ENCODE measurements around the gene STAG1. TPM values are rescaled to one million over a fixed set of nuclear protein-coding genes. Genes with fewer than 3 reads are reported as not detected.

The STAG1 gene
- total RNA-seq, 1 donor from 2014 or later: 24.1 TPM

DNA sequence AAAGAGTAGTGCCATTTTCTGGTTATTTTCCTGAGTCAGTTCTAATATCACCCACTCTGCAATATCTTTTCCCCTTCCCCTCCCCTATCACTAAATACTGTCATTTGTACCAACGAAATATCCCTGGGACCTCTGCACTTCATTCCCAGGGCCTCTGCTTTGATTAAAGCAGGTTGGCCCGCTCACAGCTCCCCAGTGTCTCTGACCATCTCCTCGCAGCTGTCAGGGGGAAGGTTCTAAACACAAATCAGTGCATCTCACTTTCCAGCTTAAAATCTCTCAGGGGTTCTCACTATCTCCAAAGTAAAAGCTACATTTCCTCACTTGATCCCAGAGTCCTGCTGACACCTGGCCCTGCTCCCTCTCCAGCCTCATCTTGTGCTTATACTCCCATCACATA, 38.6 kb upstream of the STAG1 start:
- Mint-ChIP-seq H3K27me3 (ENCODE audit: low read depth, unreplicated experiment) (peaks cover 7% of the 10 kb centered on the region), H3K27ac (ENCODE audit: unreplicated experiment) (no peak overlapping the region), H3K4me3 (ENCODE audit: unreplicated experiment) (no peak overlapping the region), H3K4me1 (ENCODE audit: low read depth, unreplicated experiment) (peaks cover 15% of the 10 kb centered on the region), H3K9me3 (ENCODE audit: unreplicated experiment) (no peaks in the 10 kb centered on the region), H3K36me3 (ENCODE audit: low read depth, unreplicated experiment) (no peaks in the 10 kb centered on the region)
- Histone ChIP-seq H3K4me3 (ENCODE audit: insufficient read depth, low read depth, low read length) (no peak overlapping the region), H3K9me3 (ENCODE audit: insufficient read depth, low read depth, low read length) (no peaks in the 10 kb centered on the region), H3K79me2 (ENCODE audit: insufficient read depth, low read length) (no peaks in the 10 kb centered on the region), H4K20me1 (ENCODE audit: insufficient read depth, low read length) (no peaks in the 10 kb centered on the region), H3K4me2 (ENCODE audit: low read length) (no peak overlapping the region), H3K36me3 (ENCODE audit: insufficient read depth, low read length) (no peaks in the 10 kb centered on the region), H3K27me3 (ENCODE audit: insufficient read depth, low read length) (no peaks in the 10 kb centered on the region), H3K27ac (ENCODE audit: low read depth, low read length) (no peak overlapping the region), H3K9ac (ENCODE audit: low read length) (no peak overlapping the region), H3K4me1 (ENCODE audit: insufficient read depth, low read length) (peaks cover 8% of the 10 kb centered on the region), H2AFZ (ENCODE audit: low read depth, low read length) (no peak overlapping the region)
- no peak for TF ChIP-seq CTCF (IDR thresholded peaks at IDR 0.05; ENCODE audit: insufficient read depth, low read depth, low read length)
- no peak for TF ChIP-seq EZH2 (IDR thresholded peaks at IDR 0.05; ENCODE audit: insufficient read depth, low read length)
- DNase-seq (ENCODE audit: low read depth) (no peak), FAIRE-seq (no peak)

DNA sequence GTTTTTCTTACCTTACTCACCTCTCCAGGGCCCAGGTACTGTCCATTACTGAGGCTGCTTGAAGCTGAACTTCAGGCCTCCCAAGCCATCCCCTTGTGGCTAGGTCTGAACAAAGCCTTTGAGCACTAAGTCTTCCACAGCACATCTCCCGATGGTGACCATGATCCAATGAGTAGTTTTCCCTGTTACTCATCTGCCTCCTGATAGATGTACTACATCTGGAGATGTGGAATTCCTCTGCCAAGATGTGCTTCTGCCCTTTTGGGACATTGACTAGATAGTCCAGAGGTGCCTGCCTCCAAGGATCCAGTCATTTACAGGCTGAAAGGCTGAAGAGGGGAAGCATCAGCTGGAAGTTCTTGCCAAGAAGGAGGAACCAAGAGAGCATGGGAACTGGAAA, 37.8 kb upstream of the STAG1 start:
- Histone ChIP-seq H3K4me2 (ENCODE audit: low read length) (no peak overlapping the region), H3K9ac (ENCODE audit: low read length) (no peak overlapping the region), H3K79me2 (ENCODE audit: insufficient read depth, low read length) (no peaks in the 10 kb centered on the region), H3K9me3 (ENCODE audit: insufficient read depth, low read depth, low read length) (no peaks in the 10 kb centered on the region), H3K4me1 (ENCODE audit: insufficient read depth, low read length) (peaks cover 8% of the 10 kb centered on the region), H2AFZ (ENCODE audit: low read depth, low read length) (no peak overlapping the region), H4K20me1 (ENCODE audit: insufficient read depth, low read length) (no peaks in the 10 kb centered on the region), H3K4me3 (ENCODE audit: insufficient read depth, low read depth, low read length) (no peak overlapping the region), H3K27me3 (ENCODE audit: insufficient read depth, low read length) (no peaks in the 10 kb centered on the region), H3K27ac (ENCODE audit: low read depth, low read length) (no peak overlapping the region), H3K36me3 (ENCODE audit: insufficient read depth, low read length) (no peaks in the 10 kb centered on the region)
- no peak for FAIRE-seq
- Mint-ChIP-seq H3K27me3 (ENCODE audit: low read depth, unreplicated experiment) (peaks cover 7% of the 10 kb centered on the region), H3K4me3 (ENCODE audit: unreplicated experiment) (no peak overlapping the region), H3K27ac (ENCODE audit: unreplicated experiment) (no peak overlapping the region), H3K36me3 (ENCODE audit: low read depth, unreplicated experiment) (no peaks in the 10 kb centered on the region), H3K4me1 (ENCODE audit: low read depth, unreplicated experiment) (peaks cover 15% of the 10 kb centered on the region), H3K9me3 (ENCODE audit: unreplicated experiment) (no peaks in the 10 kb centered on the region)
- TF ChIP-seq EZH2 (IDR thresholded peaks at IDR 0.05; ENCODE audit: insufficient read depth, low read length): no peak
- no peak for TF ChIP-seq CTCF (IDR thresholded peaks at IDR 0.05; ENCODE audit: insufficient read depth, low read depth, low read length)
- no peak for DNase-seq (ENCODE audit: low read depth)

DNA sequence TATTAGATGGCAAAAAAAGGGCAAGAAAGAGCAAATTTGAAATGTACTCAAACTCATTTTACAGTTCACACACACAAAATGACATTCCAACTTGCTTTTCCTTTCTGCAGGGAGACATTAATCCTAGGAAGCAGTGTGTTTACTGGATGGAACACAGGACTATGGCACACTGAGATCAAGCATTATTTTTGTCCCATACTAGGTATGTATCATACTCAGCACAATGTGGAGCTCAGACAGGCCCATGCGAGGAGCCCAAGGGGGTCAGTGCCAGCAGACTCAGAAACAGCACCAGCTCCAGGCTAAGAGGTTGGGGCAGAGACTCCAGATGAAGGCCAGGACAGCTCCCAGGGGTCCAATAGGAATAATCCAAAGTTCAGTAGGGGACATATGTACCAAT, 36.0 kb upstream of the STAG1 start:
- TF ChIP-seq EZH2 (IDR thresholded peaks at IDR 0.05; ENCODE audit: insufficient read depth, low read length) (no peak), CTCF (IDR thresholded peaks at IDR 0.05; ENCODE audit: insufficient read depth, low read depth, low read length) (no peak)
- no peak overlapping the region for H3K27ac ChIP-seq (ENCODE audit: low read depth, low read length)
- no peaks in the 10 kb centered on the region for H3K9me3 ChIP-seq (ENCODE audit: insufficient read depth, low read depth, low read length)
- H3K4me3 Mint-ChIP-seq (ENCODE audit: unreplicated experiment): no peak overlapping the region
- H3K36me3 Mint-ChIP-seq (ENCODE audit: low read depth, unreplicated experiment): no peaks in the 10 kb centered on the region
- H3K4me3 ChIP-seq (ENCODE audit: insufficient read depth, low read depth, low read length): no peak overlapping the region
- no peak overlapping the region for H3K27ac Mint-ChIP-seq (ENCODE audit: unreplicated experiment)
- H3K4me1 ChIP-seq (ENCODE audit: insufficient read depth, low read length): peaks cover 10% of the 10 kb centered on the region
- no peaks in the 10 kb centered on the region for H3K27me3 ChIP-seq (ENCODE audit: insufficient read depth, low read length)
- peaks cover 7% of the 10 kb centered on the region for H3K27me3 Mint-ChIP-seq (ENCODE audit: low read depth, unreplicated experiment)
- H3K4me2 ChIP-seq (ENCODE audit: low read length): no peak overlapping the region
- H4K20me1 ChIP-seq (ENCODE audit: insufficient read depth, low read length): no peaks in the 10 kb centered on the region
- FAIRE-seq: no peak
- no peak overlapping the region for H3K9ac ChIP-seq (ENCODE audit: low read length)
- H3K4me1 Mint-ChIP-seq (ENCODE audit: low read depth, unreplicated experiment): peaks cover 15% of the 10 kb centered on the region
- no peaks in the 10 kb centered on the region for H3K79me2 ChIP-seq (ENCODE audit: insufficient read depth, low read length)
- no peak for DNase-seq (ENCODE audit: low read depth)
- H3K9me3 Mint-ChIP-seq (ENCODE audit: unreplicated experiment): no peaks in the 10 kb centered on the region
- no peak overlapping the region for H2AFZ ChIP-seq (ENCODE audit: low read depth, low read length)
- H3K36me3 ChIP-seq (ENCODE audit: insufficient read depth, low read length): no peaks in the 10 kb centered on the region

All from astrocyte (in vitro differentiated cells and primary cell).